ENCODE data around the gene GIMAP4. TPM values are rescaled to one million over a fixed set of nuclear protein-coding genes. Genes with fewer than 3 reads are reported as not detected.
"Not testable (repeated sequence)": the region's sequence is repeated elsewhere in the genome, so short reads cannot be mapped to it uniquely, and the experiment has no call there.

Gene GIMAP4
- not detected in 2 replicates for total RNA-seq (2014; rRNA removed; shearing (Covaris generic))

- Histone ChIP-seq H3K4me3 (no peak within 1 kb of the TSS), H3K36me3 (no peaks in the 10 kb centered on the region), H3K27ac (no peak within 1 kb of the TSS), H3K4me1 (replicated peaks) (no peaks in the 10 kb centered on the region), H3K27me3 (replicated peaks) (no peaks in the 10 kb centered on the region), H3K9me3 (replicated peaks) (peaks cover 2% of the 10 kb centered on the region; the same call in 1 of the 2 replicates)
- no peak for DNase-seq (ENCODE audit: low read depth in 1 of 2, low spot score in 2 of 2)
Observed at GRCh38 chr7:150567169-150567568, at the start of gene GIMAP4. Gene GIMAP4, plus strand, starts transcription at chr7:150567390. Its CDS starts 2,512 bp downstream, at chr7:150569902.

- no peaks in the 10 kb centered on the region for H3K9me3 ChIP-seq (replicated peaks)
- no peak for DNase-seq (ENCODE audit: low read depth in 1 of 2, low spot score in 2 of 2)
Observed at GRCh38 chr7:150519310-150519709, 47.9 kb upstream of the GIMAP4 start.

GRCh38 chr7:150520145-150520544 is 47.0 kb upstream of the GIMAP4 start:
- H3K27me3 ChIP-seq (replicated peaks), result no peaks in the 10 kb centered on the region
- H3K4me3 ChIP-seq, result no peak overlapping the region
- no peak for DNase-seq (ENCODE audit: low read depth in 1 of 2, low spot score in 2 of 2)
- no peak overlapping the region for H3K27ac ChIP-seq
- H3K4me1 ChIP-seq (replicated peaks), result no peaks in the 10 kb centered on the region
- H3K36me3 ChIP-seq, result no peaks in the 10 kb centered on the region
- H3K9me3 ChIP-seq (replicated peaks), result no peaks in the 10 kb centered on the region

More at GRCh38 chr7:150519310-150519709, 47.9 kb upstream of the GIMAP4 start:
- Histone ChIP-seq H3K36me3 (no peaks in the 10 kb centered on the region), H3K4me1 (replicated peaks) (no peaks in the 10 kb centered on the region), H3K27me3 (replicated peaks) (no peaks in the 10 kb centered on the region), H3K27ac (no peak overlapping the region), H3K4me3 (no peak overlapping the region)

- not testable (repeated sequence) for H3K4me1 ChIP-seq (replicated peaks); H3K27me3 ChIP-seq (replicated peaks); H3K36me3 ChIP-seq; H3K27ac ChIP-seq; H3K4me3 ChIP-seq; H3K9me3 ChIP-seq (replicated peaks); DNase-seq (ENCODE audit: low read depth in 1 of 2, low spot score in 2 of 2)
Observed at GRCh38 chr7:150522931-150523330, 44.3 kb upstream of the GIMAP4 start.

GRCh38 chr7:150524018-150524417 is 43.2 kb upstream of the GIMAP4 start:
- H3K27me3 ChIP-seq (replicated peaks), result no peaks in the 10 kb centered on the region

GRCh38 chr7:150531704-150532103 is 35.5 kb upstream of the GIMAP4 start:
- H3K27me3 ChIP-seq (replicated peaks), result no peaks in the 10 kb centered on the region
- H3K36me3 ChIP-seq, result no peaks in the 10 kb centered on the region
- no peaks in the 10 kb centered on the region for H3K4me1 ChIP-seq (replicated peaks)
- H3K27ac ChIP-seq, result no peak overlapping the region
- no peak overlapping the region for H3K4me3 ChIP-seq
- no peaks in the 10 kb centered on the region for H3K9me3 ChIP-seq (replicated peaks)
- no peak for DNase-seq (ENCODE audit: low read depth in 1 of 2, low spot score in 2 of 2)

More at GRCh38 chr7:150524018-150524417, 43.2 kb upstream of the GIMAP4 start:
- H3K36me3 ChIP-seq, result no peaks in the 10 kb centered on the region
- H3K4me1 ChIP-seq (replicated peaks), result no peaks in the 10 kb centered on the region
- no peak for DNase-seq (ENCODE audit: low read depth in 1 of 2, low spot score in 2 of 2)
- no peaks in the 10 kb centered on the region for H3K9me3 ChIP-seq (replicated peaks)
- H3K4me3 ChIP-seq, result no peak overlapping the region
- no peak overlapping the region for H3K27ac ChIP-seq

- no peaks in the 10 kb centered on the region for H3K4me1 ChIP-seq (replicated peaks)
- H3K4me3 ChIP-seq, result no peak overlapping the region
- H3K27ac ChIP-seq, result no peak overlapping the region
- no peak for DNase-seq (ENCODE audit: low read depth in 1 of 2, low spot score in 2 of 2)
- H3K36me3 ChIP-seq, result no peaks in the 10 kb centered on the region
- H3K9me3 ChIP-seq (replicated peaks), result peaks cover 2% of the 10 kb centered on the region; the same call in 1 of the 2 replicates
- no peaks in the 10 kb centered on the region for H3K27me3 ChIP-seq (replicated peaks)
Observed at GRCh38 chr7:150538259-150538658, 28.9 kb upstream of the GIMAP4 start.

GRCh38 chr7:150553163-150553562 is 14.0 kb upstream of the GIMAP4 start:
- Histone ChIP-seq H3K4me1 (replicated peaks) (no peaks in the 10 kb centered on the region), H3K27ac (no peak overlapping the region), H3K27me3 (replicated peaks) (no peaks in the 10 kb centered on the region), H3K9me3 (replicated peaks) (no peaks in the 10 kb centered on the region), H3K36me3 (no peaks in the 10 kb centered on the region), H3K4me3 (no peak overlapping the region)
- no peak for DNase-seq (ENCODE audit: low read depth in 1 of 2, low spot score in 2 of 2)

GRCh38 chr7:150556521-150557138 is 10.6 kb upstream of the GIMAP4 start:
- H3K4me1 ChIP-seq (replicated peaks), result no peaks in the 10 kb centered on the region
- DNase-seq (ENCODE audit: low read depth in 1 of 2, low spot score in 2 of 2), result no peak
- H3K27me3 ChIP-seq (replicated peaks), result no peaks in the 10 kb centered on the region
- H3K9me3 ChIP-seq (replicated peaks), result no peaks in the 10 kb centered on the region; the same call in 1 of the 2 replicates
- no peak overlapping the region for H3K4me3 ChIP-seq
- no peak overlapping the region for H3K27ac ChIP-seq
- no peaks in the 10 kb centered on the region for H3K36me3 ChIP-seq

- H3K4me3 ChIP-seq, result no peak overlapping the region
- DNase-seq (ENCODE audit: low read depth in 1 of 2, low spot score in 2 of 2), result no peak
- H3K9me3 ChIP-seq (replicated peaks), result peaks cover 2% of the 10 kb centered on the region; the same call in 1 of the 2 replicates
- H3K4me1 ChIP-seq (replicated peaks), result no peaks in the 10 kb centered on the region
- H3K27me3 ChIP-seq (replicated peaks), result no peaks in the 10 kb centered on the region
- no peak overlapping the region for H3K27ac ChIP-seq
- H3K36me3 ChIP-seq, result no peaks in the 10 kb centered on the region
Observed at GRCh38 chr7:150560486-150560885, 6.7 kb upstream of the GIMAP4 start.

- H3K4me1 ChIP-seq (replicated peaks), result no peaks in the 10 kb centered on the region
- H3K27me3 ChIP-seq (replicated peaks), result no peaks in the 10 kb centered on the region
- DNase-seq (ENCODE audit: low read depth in 1 of 2, low spot score in 2 of 2), result no peak
- peaks cover 2% of the 10 kb centered on the region; the same call in 1 of the 2 replicates for H3K9me3 ChIP-seq (replicated peaks)
- H3K27ac ChIP-seq, result no peak overlapping the region
- no peak overlapping the region for H3K4me3 ChIP-seq
- no peaks in the 10 kb centered on the region for H3K36me3 ChIP-seq
Observed at GRCh38 chr7:150562919-150563318, 4.3 kb upstream of the GIMAP4 start.

- H3K4me1 ChIP-seq (replicated peaks), result no peaks in the 10 kb centered on the region
- H3K27ac ChIP-seq, result no peak overlapping the region
- no peak overlapping the region for H3K4me3 ChIP-seq
- H3K9me3 ChIP-seq (replicated peaks), result peaks cover 2% of the 10 kb centered on the region; the same call in 1 of the 2 replicates
- DNase-seq (ENCODE audit: low read depth in 1 of 2, low spot score in 2 of 2), result no peak
- H3K36me3 ChIP-seq, result no peaks in the 10 kb centered on the region
- H3K27me3 ChIP-seq (replicated peaks), result no peaks in the 10 kb centered on the region
Observed at GRCh38 chr7:150564006-150564405, 3.2 kb upstream of the GIMAP4 start.

- Histone ChIP-seq H3K9me3 (replicated peaks) (peaks cover 2% of the 10 kb centered on the region; the same call in 1 of the 2 replicates), H3K4me1 (replicated peaks) (no peaks in the 10 kb centered on the region), H3K36me3 (no peaks in the 10 kb centered on the region), H3K4me3 (no peak overlapping the region), H3K27me3 (replicated peaks) (no peaks in the 10 kb centered on the region), H3K27ac (no peak overlapping the region)
- DNase-seq (ENCODE audit: low read depth in 1 of 2, low spot score in 2 of 2), result no peak
Observed at GRCh38 chr7:150564566-150564965, 2.6 kb upstream of the GIMAP4 start.

GRCh38 chr7:150565239-150565638 is 2.0 kb upstream of the GIMAP4 start:
- Histone ChIP-seq H3K4me1 (replicated peaks) (no peaks in the 10 kb centered on the region), H3K4me3 (no peak overlapping the region), H3K9me3 (replicated peaks) (peaks cover 2% of the 10 kb centered on the region; the same call in 1 of the 2 replicates), H3K27me3 (replicated peaks) (no peaks in the 10 kb centered on the region), H3K36me3 (no peaks in the 10 kb centered on the region), H3K27ac (no peak overlapping the region)
- DNase-seq (ENCODE audit: low read depth in 1 of 2, low spot score in 2 of 2), result no peak

- Histone ChIP-seq H3K4me1 (replicated peaks) (no peaks in the 10 kb centered on the region), H3K27ac (no peak overlapping the region), H3K27me3 (replicated peaks) (no peaks in the 10 kb centered on the region), H3K36me3 (no peaks in the 10 kb centered on the region), H3K9me3 (replicated peaks) (peaks cover 2% of the 10 kb centered on the region; the same call in 1 of the 2 replicates), H3K4me3 (no peak overlapping the region)
- no peak for DNase-seq (ENCODE audit: low read depth in 1 of 2, low spot score in 2 of 2)
Observed at GRCh38 chr7:150566123-150566522, 1.1 kb upstream of the GIMAP4 start.

Data from SJSA1 (cell line).